SU-DHL-6 (cell line): Measurements from ENCODE around the gene CHST15.

Experiments
- H2AFZ ChIP-seq: fragments of 200-600 bp; sonication (generic); 2 replicates; pipeline ENCODE4 v1.6.1; 2014; ENCODE audit warnings: low read depth, mild to moderate bottlenecking, moderate library complexity, mixed read lengths, antibody characterized with exemption, low read length; ENCODE audit not compliant: severe bottlenecking
- H3F3A ChIP-seq: fragments of 200-600 bp; shearing (Covaris generic); 2 replicates; pipeline ENCODE4 v1.6.0; 2016; ENCODE audit warnings: antibody characterized with exemption, mild to moderate bottlenecking; ENCODE audit not compliant: insufficient read depth
- H3K27ac ChIP-seq: fragments of 200-600 bp; sonication (generic); 2 replicates; pipeline ENCODE4 v1.5.1; 2016; ENCODE audit warnings: low read depth, mild to moderate bottlenecking, low read length, moderate library complexity, mixed read lengths
- H3K27me3 ChIP-seq: fragments of 200-600 bp; sonication (generic), shearing (Covaris generic); 2 replicates; pipeline ENCODE4 v1.6.0; 2014; ENCODE audit warnings: mild to moderate bottlenecking, low read length
- H3K36me3 ChIP-seq: fragments of 200-600 bp; sonication (generic); 2 replicates; pipeline ENCODE4 v1.6.1; 2014; ENCODE audit warnings: mild to moderate bottlenecking, low read length, mixed read lengths
- H3K4me2 ChIP-seq: fragments of 300-600, 200-600 bp; shearing (Covaris generic), sonication (generic); 2 replicates; pipeline ENCODE4 v1.6.0; 2014; ENCODE audit warnings: low read length, low read depth, mild to moderate bottlenecking; ENCODE audit not compliant: poor library complexity, severe bottlenecking
- H3K4me3 ChIP-seq: fragments of 200-600 bp; sonication (generic); 2 replicates; pipeline ENCODE4 v1.5.1; 2014; ENCODE audit warnings: antibody characterized with exemption, low read length, mild to moderate bottlenecking, mixed read lengths; ENCODE audit not compliant: insufficient read depth, poor library complexity, severe bottlenecking
- H3K79me2 ChIP-seq: fragments of 200-600 bp; sonication (generic); 2 replicates; pipeline ENCODE4 v1.6.1; 2014; ENCODE audit warnings: mild to moderate bottlenecking, low read length, moderate library complexity; ENCODE audit not compliant: insufficient read depth
- H3K9ac ChIP-seq: fragments of 200-600 bp; sonication (generic); 2 replicates; pipeline ENCODE4 v1.7.0; 2014; ENCODE audit warnings: mild to moderate bottlenecking, low read length
- H3K9me2 ChIP-seq: fragments of 200-600 bp; sonication (generic); replicated peaks from 2 replicates; pipeline ENCODE4 v1.6.1; 2014; ENCODE audit warnings: low read length; ENCODE audit not compliant: insufficient read depth
- H3K9me3 ChIP-seq: fragments of 200-600 bp; sonication (generic); 2 replicates; pipeline ENCODE4 v1.6.1; 2014; ENCODE audit warnings: low read length, mixed read lengths; ENCODE audit not compliant: insufficient read depth
- H4K20me1 ChIP-seq: fragments of 200-600 bp; sonication (generic); 2 replicates; pipeline ENCODE4 v1.6.1; 2014; ENCODE audit warnings: low read depth, mild to moderate bottlenecking, antibody characterized with exemption, low read length, moderate library complexity, mixed read lengths
- CTCF ChIP-seq: fragments of 200-600 bp; sonication (generic); IDR thresholded peaks from one replicate; pipeline ENCODE4 v1.5.1; 2017; ENCODE audit warnings: antibody characterized with exemption, mild to moderate bottlenecking, low read length, moderate library complexity; ENCODE audit not compliant: insufficient read depth, poor library complexity, severe bottlenecking
- EZH2phosphoT487 ChIP-seq: fragments of 200-600 bp; sonication (generic), shearing (Covaris generic); conservative IDR thresholded peaks from 2 replicates; pipeline ENCODE4 v1.6.1; 2018; ENCODE audit warnings: mild to moderate bottlenecking, antibody characterized with exemption, low read length, moderate library complexity, mixed read lengths

The CHST15 gene

GRCh38 chr10:124072541-124072940 is 20.9 kb downstream of the CHST15 start:
- TF ChIP-seq CTCF (no peak), EZH2phosphoT487 (no peak)
- no peaks in the 10 kb centered on the region for H4K20me1 ChIP-seq
- H3K9me2 ChIP-seq: no peaks in the 10 kb centered on the region
- H3K9me3 ChIP-seq: no peaks in the 10 kb centered on the region
- H3K9ac ChIP-seq: peak overlapping the region; percentile 45
- peak overlapping the region; percentile 58 for H3K4me2 ChIP-seq
- peaks cover 31% of the 10 kb centered on the region; the same call in 1 of the 2 replicates for H3K79me2 ChIP-seq
- no peaks in the 10 kb centered on the region for H3K36me3 ChIP-seq
- peaks cover 43% of the 10 kb centered on the region for H3F3A ChIP-seq
- no peak overlapping the region for H2AFZ ChIP-seq
- H3K27me3 ChIP-seq: no peaks in the 10 kb centered on the region
- peak overlapping the region; percentile 95 for H3K27ac ChIP-seq
- H3K4me3 ChIP-seq: peak overlapping the region; percentile 8

- Histone ChIP-seq H3K4me2 (peak overlapping the region; percentile 58), H3K9ac (peak overlapping the region; percentile 45), H3K9me3 (no peaks in the 10 kb centered on the region), H3K9me2 (no peaks in the 10 kb centered on the region), H3K27me3 (no peaks in the 10 kb centered on the region), H3K27ac (peak overlapping the region; percentile 95), H3K4me3 (peak overlapping the region; percentile 8), H3F3A (peaks cover 39% of the 10 kb centered on the region), H3K36me3 (no peaks in the 10 kb centered on the region), H3K79me2 (peaks cover 27% of the 10 kb centered on the region; the same call in 1 of the 2 replicates), H2AFZ (no peak overlapping the region), H4K20me1 (no peaks in the 10 kb centered on the region)
- TF ChIP-seq CTCF (no peak), EZH2phosphoT487 (no peak)
Measured at GRCh38 chr10:124072106-124072505, 21.3 kb downstream of the CHST15 start.

GRCh38 chr10:124071141-124071540 is 22.3 kb downstream of the CHST15 start:
- H3K27me3 ChIP-seq: no peaks in the 10 kb centered on the region
- peaks cover 41% of the 10 kb centered on the region for H3F3A ChIP-seq
- H4K20me1 ChIP-seq: no peaks in the 10 kb centered on the region
- peaks cover 24% of the 10 kb centered on the region; the same call in 1 of the 2 replicates for H3K79me2 ChIP-seq
- H3K36me3 ChIP-seq: no peaks in the 10 kb centered on the region
- peak overlapping the region; percentile 95 for H3K27ac ChIP-seq
- no peak for TF ChIP-seq EZH2phosphoT487
- TF ChIP-seq CTCF: no peak
- no peak overlapping the region for H3K4me3 ChIP-seq
- no peak overlapping the region for H2AFZ ChIP-seq
- peak overlapping the region; percentile 45 for H3K9ac ChIP-seq
- H3K4me2 ChIP-seq: peak overlapping the region; percentile 58
- H3K9me3 ChIP-seq: no peaks in the 10 kb centered on the region
- H3K9me2 ChIP-seq: no peaks in the 10 kb centered on the region
